B cell (primary cell): ENCODE results near the gene WNK4. TPM values are rescaled to one million over a fixed set of nuclear protein-coding genes. Genes with fewer than 3 reads are reported as not detected.

Source experiments
- ATAC-seq: fragments of 200-7000 bp; cut with Tn5 transposase; one replicate; pipeline ENCODE4 v1.10.0; 2021; ENCODE audit warnings: low read depth, mild to moderate bottlenecking, moderate number of reproducible peaks, moderate library complexity
- CTCF ChIA-PET: fragments of 350-600 bp; sonication (Branson Sonifier 250); formaldehyde crosslinking; loops from one replicate; lab custom pipeline; 2021; ENCODE audit warnings: antibody characterized with exemption, inconsistent platforms; lab: Charles Lee
- POLR2A ChIA-PET: fragments of 350-600 bp; sonication (Branson Sonifier 250); formaldehyde crosslinking; loops from one replicate; lab custom pipeline; 2021; ENCODE audit warnings: antibody characterized with exemption; lab: Charles Lee
- DNase-seq: peaks from one replicate; pipeline ENCODE4 v3.0.0; 2013
- H2AFZ ChIP-seq: 2 replicates; pipeline ENCODE4 v1.6.1; 2012; ENCODE audit warnings: mild to moderate bottlenecking, low read depth, low read length; ENCODE audit not compliant: insufficient read depth, poor library complexity, severe bottlenecking
- H3K27ac ChIP-seq, 2 donors: 1 replicate in 1 of 2; 2 replicates in 1 of 2; pipeline ENCODE4 v1.5.1; 2012 to 2013; ENCODE audit warnings: low read length in 2 of 2, mild to moderate bottlenecking in 2 of 2, moderate library complexity in 1 of 2
- H3K27me3 ChIP-seq, 4 experiments: fragments of 200-600 bp in 1 of 4; sonication (generic) in 1 of 4; replicated peaks in 1 of 4; 1 replicate in 2 of 4; 2 replicates in 2 of 4; pipeline versions ENCODE4 v1.6.1 to v1.7.0; 2013 to 2016; ENCODE audit warnings: low read length in 3 of 4, mild to moderate bottlenecking in 2 of 4, mixed read lengths in 1 of 4, moderate library complexity in 1 of 4; ENCODE audit not compliant: insufficient read depth in 4 of 4, control insufficient read depth in 3 of 4; ENCODE audit errors: control extremely low read depth in 1 of 4
- H3K36me3 ChIP-seq, 2 experiments: replicated peaks in 1 of 2; 1 replicate in 1 of 2; 2 replicates in 1 of 2; pipeline versions ENCODE4 v1.6.1 to v1.7.1; 2013; ENCODE audit warnings: low read length in 1 of 2; ENCODE audit not compliant: insufficient read depth in 2 of 2, control insufficient read depth in 1 of 2; ENCODE audit errors: control extremely low read depth in 1 of 2, extremely low read depth in 1 of 2
- H3K4me1 ChIP-seq, 2 donors: fragments of 200-600 bp in 1 of 2; sonication (generic) in 1 of 2; 1 replicate in 1 of 2; 2 replicates in 1 of 2; pipeline versions ENCODE4 v1.5.1 to v1.6.1; 2013 to 2017; ENCODE audit warnings: low read length in 2 of 2; ENCODE audit not compliant: control insufficient read depth in 2 of 2, insufficient read depth in 2 of 2
- H3K4me2 ChIP-seq: replicated peaks from 2 replicates; pipeline ENCODE3; 2012; ENCODE audit warnings: mild to moderate bottlenecking, low read depth, low read length; ENCODE audit not compliant: poor library complexity, severe bottlenecking
- H3K4me3 ChIP-seq, 5 experiments: fragments of 200-600 bp in 1 of 5; sonication (generic) in 1 of 5; 1 replicate in 3 of 5; 2 replicates in 2 of 5; pipeline versions ENCODE4 v1.5.1 to v1.7.0; 2011 to 2016; ENCODE audit warnings: low read length in 4 of 5, mild to moderate bottlenecking in 4 of 5, low read depth in 2 of 5, control low read depth in 1 of 5, moderate library complexity in 1 of 5; ENCODE audit not compliant: insufficient read depth in 1 of 5; ENCODE audit errors: control extremely low read depth in 1 of 5, extremely low read depth in 1 of 5
- H3K79me2 ChIP-seq: fragments of 200-600 bp; sonication (generic); one replicate; pipeline ENCODE4 v1.6.0; 2016; ENCODE audit warnings: low read length; ENCODE audit not compliant: control insufficient read depth, insufficient read depth
- H3K9ac ChIP-seq: fragments of 200-600 bp; sonication (generic); 2 replicates; pipeline ENCODE4 v1.6.1; 2017; ENCODE audit warnings: mild to moderate bottlenecking, low read length, moderate library complexity
- H3K9me3 ChIP-seq, 3 donors: one replicate each; pipeline versions ENCODE4 v1.6.1 to v1.7.1; 2013; ENCODE audit warnings: low read length in 2 of 3; ENCODE audit not compliant: control insufficient read depth in 2 of 3, insufficient read depth in 1 of 3; ENCODE audit errors: control extremely low read depth in 1 of 3
- H4K20me1 ChIP-seq: 2 replicates; pipeline ENCODE4 v1.6.0; 2012; ENCODE audit warnings: mild to moderate bottlenecking, low read length; ENCODE audit not compliant: insufficient read depth, control insufficient read depth, poor library complexity, severe bottlenecking
- H3K27ac Mint-ChIP-seq: one replicate; pipeline ENCODE4 v1.8.0; 2021; ENCODE audit warnings: mixed read lengths
- H3K27me3 Mint-ChIP-seq: one replicate; pipeline ENCODE4 v1.8.0; 2021; ENCODE audit warnings: mixed read lengths
- H3K4me1 Mint-ChIP-seq: one replicate; pipeline ENCODE4 v1.8.0; 2021; ENCODE audit warnings: mixed read lengths
- H3K4me3 Mint-ChIP-seq: one replicate; pipeline ENCODE4 v1.8.0; 2021; ENCODE audit warnings: mixed read lengths
- H3K9me3 Mint-ChIP-seq: one replicate; pipeline ENCODE4 v1.8.0; 2022; ENCODE audit warnings: mixed read lengths; ENCODE audit not compliant: insufficient read depth
- EZH2 ChIP-seq: IDR thresholded peaks from 2 replicates; pipeline ENCODE4 v1.6.1; 2012; ENCODE audit warnings: borderline replicate concordance, low read depth, mild to moderate bottlenecking, moderate library complexity, low read length; ENCODE audit not compliant: insufficient read depth, poor library complexity, severe bottlenecking
- WGBS: methylation state at CpG from one replicate; pipeline ENCODE4 v1.1.5; 2013; ENCODE audit warnings: missing lambda C conversion rate; ENCODE audit not compliant: insufficient coverage; 5-methylcytosine and 5-hydroxymethylcytosine counted together
- intact Hi-C: fragments of 100-400 bp; cut with micrococcal nuclease; formaldehyde crosslinking; loops from one replicate; pipeline ENCODE4 v1.10.0; 2022
- polyA plus RNA-seq: library from polyadenylated mRNA; depleted of rRNA; stranded (reverse); fragments of >200 nt; gene quantifications from 2 replicates; pipeline ENCODE4 v1.2.3, GENCODE V29; 2012
- total RNA-seq, 2 donors: library from RNA; stranded (reverse); fragments of 120-200 nt in 1 of 2; gene quantifications; 1 replicate in 1 of 2; 2 replicates in 1 of 2; pipeline versions ENCODE4 v1.2.3 to v1.2.4, GENCODE V29; 2013 to 2022
- TF ChIP-seq, protein P1 (sequence below): fragments of 200-600 bp; IDR thresholded peaks from one replicate; pipeline ENCODE4 v1.8.0; 2022; ENCODE audit warnings: antibody characterized with exemption, mild to moderate bottlenecking

WNK4 gene
- total and polyA plus RNA-seq, 2 donors (not counting 1 experiment from before 2014, with no cell fraction given) = 0.03 to 0.44 TPM

DNA sequence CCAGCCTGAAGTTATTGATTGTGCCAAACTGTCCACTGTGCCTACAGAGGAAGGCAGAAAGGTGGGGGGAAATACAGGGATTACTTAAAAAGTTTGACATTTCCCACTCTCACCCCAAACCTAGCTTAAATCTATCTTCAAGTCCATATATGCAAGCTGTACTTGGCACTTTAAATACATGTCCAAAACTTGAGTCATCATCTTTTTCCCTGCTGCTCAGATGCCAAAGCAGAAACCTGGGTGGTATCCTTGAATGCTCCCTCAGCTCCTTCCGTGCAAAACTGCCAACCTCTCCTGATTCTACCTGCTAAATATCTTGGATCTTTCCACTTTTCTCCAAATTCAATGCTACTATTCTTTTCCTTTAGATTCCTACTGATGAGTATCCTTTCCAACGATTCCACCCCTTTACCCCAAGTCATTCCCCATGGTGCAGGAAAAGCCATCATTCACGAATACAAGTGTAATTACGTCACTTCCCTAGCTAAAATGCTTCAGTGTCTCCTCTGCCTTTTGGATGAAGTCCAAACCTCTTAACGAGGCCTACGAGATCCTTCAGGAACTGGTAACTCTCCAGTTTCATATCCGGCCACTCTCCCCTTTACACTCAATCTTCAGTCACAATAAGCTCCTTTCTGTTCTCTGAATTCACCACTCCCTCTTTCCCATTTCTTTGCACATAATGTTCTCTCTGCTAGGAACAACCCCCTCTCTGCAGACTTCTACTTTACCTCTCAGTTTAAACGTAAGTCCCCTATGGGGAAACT, 34.4 kb downstream of the WNK4 start:
- TF ChIP-seq, protein P1, sequence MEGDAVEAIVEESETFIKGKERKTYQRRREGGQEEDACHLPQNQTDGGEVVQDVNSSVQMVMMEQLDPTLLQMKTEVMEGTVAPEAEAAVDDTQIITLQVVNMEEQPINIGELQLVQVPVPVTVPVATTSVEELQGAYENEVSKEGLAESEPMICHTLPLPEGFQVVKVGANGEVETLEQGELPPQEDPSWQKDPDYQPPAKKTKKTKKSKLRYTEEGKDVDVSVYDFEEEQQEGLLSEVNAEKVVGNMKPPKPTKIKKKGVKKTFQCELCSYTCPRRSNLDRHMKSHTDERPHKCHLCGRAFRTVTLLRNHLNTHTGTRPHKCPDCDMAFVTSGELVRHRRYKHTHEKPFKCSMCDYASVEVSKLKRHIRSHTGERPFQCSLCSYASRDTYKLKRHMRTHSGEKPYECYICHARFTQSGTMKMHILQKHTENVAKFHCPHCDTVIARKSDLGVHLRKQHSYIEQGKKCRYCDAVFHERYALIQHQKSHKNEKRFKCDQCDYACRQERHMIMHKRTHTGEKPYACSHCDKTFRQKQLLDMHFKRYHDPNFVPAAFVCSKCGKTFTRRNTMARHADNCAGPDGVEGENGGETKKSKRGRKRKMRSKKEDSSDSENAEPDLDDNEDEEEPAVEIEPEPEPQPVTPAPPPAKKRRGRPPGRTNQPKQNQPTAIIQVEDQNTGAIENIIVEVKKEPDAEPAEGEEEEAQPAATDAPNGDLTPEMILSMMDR = no peak
- no peak for TF ChIP-seq EZH2
- Mint-ChIP-seq H3K4me3 (no peak overlapping the region), H3K9me3 (no peaks in the 10 kb centered on the region), H3K4me1 (peaks cover 2% of the 10 kb centered on the region), H3K27ac (no peak overlapping the region), H3K27me3 (no peaks in the 10 kb centered on the region)
- no peaks in the 10 kb centered on the region for H3K27me3 ChIP-seq
- no peak overlapping the region for H3K27ac ChIP-seq
- no peak overlapping the region for H2AFZ ChIP-seq
- WGBS = 98% methylated on average over 8 of the region's 8 CpGs
- DNase-seq (no peak), ATAC-seq (no peak)
- no peaks in the 10 kb centered on the region for H3K4me1 ChIP-seq
- no peak overlapping the region for H3K4me2 ChIP-seq
- H4K20me1 ChIP-seq = peaks cover 5% of the 10 kb centered on the region
- H3K36me3 ChIP-seq = peaks cover 7 to 72% of the 10 kb centered on the region in 2 experiments
- ChIA-PET POLR2A (interaction anchor here (0.6 kb wide), 1 partner anchor 48 kb away, joined by 4 read pairs; no protein-coding TSS in a partner anchor), CTCF (interaction anchor here (0.6 to 1.7 kb wide), 2 partner anchors 9 to 24 kb away, joined by 3 to 9 read pairs; partner anchors contain the start of gene BECN1)
- intact Hi-C loops = no loop called here
- H3K9ac ChIP-seq = no peak overlapping the region
- no peaks in the 10 kb centered on the region for H3K9me3 ChIP-seq
- H3K4me3 ChIP-seq = no peak overlapping the region
- peaks cover 14% of the 10 kb centered on the region for H3K79me2 ChIP-seq

- Histone ChIP-seq H3K27me3 (no peaks in the 10 kb centered on the region), H2AFZ (no peak overlapping the region), H3K27ac (no peak overlapping the region), H3K79me2 (peaks cover 35% of the 10 kb centered on the region), H4K20me1 (peaks cover 10% of the 10 kb centered on the region), H3K9me3 (no peaks in the 10 kb centered on the region), H3K4me1 (peaks cover 0 to 2% of the 10 kb centered on the region in 2 donors), H3K36me3 (peaks cover 6 to 71% of the 10 kb centered on the region in 2 experiments), H3K4me3 (no peak overlapping the region), H3K9ac (no peak overlapping the region), H3K4me2 (no peak overlapping the region)
- POLR2A ChIA-PET = interaction anchor here (0.5 kb wide), 1 partner anchor 221 kb away, joined by 3 read pairs; no protein-coding TSS in a partner anchor
- Mint-ChIP-seq H3K9me3 (no peaks in the 10 kb centered on the region), H3K4me3 (no peak overlapping the region), H3K27ac (no peak overlapping the region), H3K27me3 (no peaks in the 10 kb centered on the region), H3K4me1 (peaks cover 11% of the 10 kb centered on the region)
- WGBS = 100% methylated on average over 1 of the region's 1 CpG
- TF ChIP-seq EZH2 = no peak
- TF ChIP-seq, protein P1 = no peak
- DNase-seq = no peak
- ATAC-seq = no peak
- CTCF ChIA-PET = interaction anchor here (0.8 to 1.1 kb wide), 2 partner anchors 10 to 26 kb away, joined by 3 read pairs; no protein-coding TSS in a partner anchor
- intact Hi-C loops = no loop called here
These were observed 37.5 kb downstream of the WNK4 start for GRCh38 chr17:42817866-42818265.
